GM12874 (cell line): Measurements from ENCODE around the gene ARHGAP26.

Experiments used
- TF ChIP-seq, protein P1 (sequence below): IDR thresholded peaks from 2 replicates; pipeline ENCODE4 v1.5.1; 2011; ENCODE audit warnings: low read depth, mild to moderate bottlenecking, control low read depth, low read length, moderate library complexity; ENCODE audit not compliant: insufficient read depth

ARHGAP26 gene

GRCh38 chr5:143117821-143118220, 347.6 kb downstream of the ARHGAP26 start:
- TF ChIP-seq, protein P1, sequence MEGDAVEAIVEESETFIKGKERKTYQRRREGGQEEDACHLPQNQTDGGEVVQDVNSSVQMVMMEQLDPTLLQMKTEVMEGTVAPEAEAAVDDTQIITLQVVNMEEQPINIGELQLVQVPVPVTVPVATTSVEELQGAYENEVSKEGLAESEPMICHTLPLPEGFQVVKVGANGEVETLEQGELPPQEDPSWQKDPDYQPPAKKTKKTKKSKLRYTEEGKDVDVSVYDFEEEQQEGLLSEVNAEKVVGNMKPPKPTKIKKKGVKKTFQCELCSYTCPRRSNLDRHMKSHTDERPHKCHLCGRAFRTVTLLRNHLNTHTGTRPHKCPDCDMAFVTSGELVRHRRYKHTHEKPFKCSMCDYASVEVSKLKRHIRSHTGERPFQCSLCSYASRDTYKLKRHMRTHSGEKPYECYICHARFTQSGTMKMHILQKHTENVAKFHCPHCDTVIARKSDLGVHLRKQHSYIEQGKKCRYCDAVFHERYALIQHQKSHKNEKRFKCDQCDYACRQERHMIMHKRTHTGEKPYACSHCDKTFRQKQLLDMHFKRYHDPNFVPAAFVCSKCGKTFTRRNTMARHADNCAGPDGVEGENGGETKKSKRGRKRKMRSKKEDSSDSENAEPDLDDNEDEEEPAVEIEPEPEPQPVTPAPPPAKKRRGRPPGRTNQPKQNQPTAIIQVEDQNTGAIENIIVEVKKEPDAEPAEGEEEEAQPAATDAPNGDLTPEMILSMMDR: no peak

DNA sequence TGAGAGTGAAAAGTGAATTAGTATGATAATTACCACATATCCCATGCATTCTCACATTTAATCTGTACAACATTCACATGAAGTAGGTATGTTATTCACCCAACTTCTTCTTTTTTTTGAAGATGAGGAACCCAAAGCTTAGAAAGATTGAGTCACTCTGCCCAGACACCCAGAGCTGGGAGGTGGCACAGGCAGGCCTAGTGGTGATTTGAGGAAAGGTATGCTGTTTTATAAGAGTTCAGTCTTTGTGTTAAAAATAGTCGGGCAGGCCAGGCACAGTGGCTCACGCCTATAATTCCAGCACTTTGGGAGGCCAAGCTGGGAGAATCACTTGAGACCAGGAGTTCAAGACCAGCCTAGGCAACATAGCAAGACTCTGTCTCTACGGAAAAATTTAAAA, 348.0 kb downstream of the ARHGAP26 start:
- TF ChIP-seq, protein P1: no peak

- TF ChIP-seq, protein P1: no peak
Measured at GRCh38 chr5:143119291-143119769, 349.2 kb downstream of the ARHGAP26 start.

GRCh38 chr5:143119881-143120341, 349.7 kb downstream of the ARHGAP26 start:
- TF ChIP-seq, protein P1: no peak

GRCh38 chr5:143120460-143121134, 350.4 kb downstream of the ARHGAP26 start:
- TF ChIP-seq, protein P1: no peak

DNA sequence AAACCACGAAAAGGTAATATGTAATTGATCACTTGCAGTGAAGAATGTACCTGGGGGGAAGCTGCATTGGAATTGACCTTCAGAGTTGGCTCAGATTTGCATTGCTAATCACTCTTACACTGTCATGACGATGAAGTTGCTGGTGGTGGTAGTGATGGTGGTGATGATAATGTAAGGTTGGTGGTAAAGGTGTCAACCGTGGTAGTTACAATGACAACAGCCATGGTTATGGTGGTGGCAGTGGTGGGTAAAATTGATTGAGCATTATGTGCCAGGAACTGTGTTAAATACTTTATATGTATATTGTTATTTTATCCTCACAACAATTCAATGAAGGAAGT, 350.9 kb downstream of the ARHGAP26 start:
- TF ChIP-seq, protein P1: no peak

DNA sequence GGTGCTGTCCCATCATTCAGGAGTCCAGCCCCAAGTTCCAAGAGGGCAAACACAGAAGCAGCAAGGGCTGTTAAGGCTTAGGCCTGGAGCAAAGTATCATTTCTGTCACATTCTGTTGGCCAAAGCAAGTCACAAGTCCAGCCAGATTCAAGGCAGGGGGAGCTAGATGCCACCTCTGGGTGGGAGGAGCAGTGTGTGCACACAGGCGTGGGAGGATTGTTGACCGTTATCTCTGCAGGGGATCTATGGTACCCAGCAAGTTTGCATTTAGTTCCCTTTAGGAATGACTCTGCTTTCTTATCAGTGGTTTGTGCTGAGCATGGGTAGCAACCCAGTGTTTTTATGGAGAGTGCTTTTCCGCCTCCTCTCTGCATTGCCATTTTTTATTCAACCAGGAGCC, 354.4 kb downstream of the ARHGAP26 start:
- TF ChIP-seq, protein P1: no peak
